SK-N-SH treated with all-trans-retinoic acid at 6 μM for 48 hours (cell line): ENCODE measurements around the gene ATOH8.

Experiments used
- ATAC-seq: fragments of 200-7000 bp; cut with Tn5 transposase; 3 replicates; pipeline ENCODE4 v1.9.1; 2020; ENCODE audit warnings: mild to moderate bottlenecking, moderate library complexity
- ARNTL ChIP-seq: fragments of 450-650 bp; formaldehyde crosslinking; IDR thresholded peaks from 2 replicates; pipeline ENCODE4 v1.5.0; 2020; ENCODE audit warnings: low read depth, mild to moderate bottlenecking, moderate library complexity, borderline replicate concordance
- BACH2 ChIP-seq: fragments of 250-450 bp; sonication (Bioruptor Pico); IDR thresholded peaks from 2 replicates; pipeline ENCODE4 v1.9.0; 2021; ENCODE audit warnings: mild to moderate bottlenecking, borderline replicate concordance
- CSDC2 ChIP-seq: fragments of 250-450 bp; sonication (Bioruptor Pico); IDR thresholded peaks from 2 replicates; pipeline ENCODE4 v1.5.0; 2020; ENCODE audit warnings: mild to moderate bottlenecking, moderate library complexity
- ESRRG ChIP-seq: fragments of 250-450 bp; sonication (Bioruptor Pico); IDR thresholded peaks from 2 replicates; pipeline ENCODE4 v1.6.1; 2021; ENCODE audit warnings: mild to moderate bottlenecking
- GLIS3 ChIP-seq: fragments of 250-450 bp; sonication (Bioruptor Pico); IDR thresholded peaks from 2 replicates; pipeline ENCODE4 v1.5.0; 2020; ENCODE audit warnings: mild to moderate bottlenecking, moderate library complexity
- ISL1 ChIP-seq: fragments of 250-450 bp; sonication (Bioruptor Pico); IDR thresholded peaks from 2 replicates; pipeline ENCODE4 v2.1.2; 2022; ENCODE audit warnings: mild to moderate bottlenecking, moderate library complexity
- OSR1 ChIP-seq: fragments of 250-450 bp; sonication (Bioruptor Pico); IDR thresholded peaks from 2 replicates; pipeline ENCODE4 v1.8.0; 2022; ENCODE audit warnings: moderate library complexity, mild to moderate bottlenecking, inconsistent platforms
- RARB ChIP-seq: fragments of 250-450 bp; sonication (Bioruptor Pico); IDR thresholded peaks from 2 replicates; pipeline ENCODE4 v1.8.0; 2021; ENCODE audit warnings: mild to moderate bottlenecking, moderate library complexity
- TCF4 ChIP-seq: fragments of 250-450 bp; sonication (Bioruptor Pico); IDR thresholded peaks from 2 replicates; pipeline ENCODE4 v1.8.0; 2021; ENCODE audit warnings: mild to moderate bottlenecking, moderate library complexity, borderline replicate concordance
- TOX ChIP-seq: fragments of 250-450 bp; sonication (Bioruptor Pico); IDR thresholded peaks from 2 replicates; pipeline ENCODE4 v1.8.0; 2021; ENCODE audit warnings: mild to moderate bottlenecking, moderate library complexity, borderline replicate concordance
- ZFP3 ChIP-seq: fragments of 250-450 bp; sonication (Bioruptor Pico); IDR thresholded peaks from 2 replicates; pipeline ENCODE4 v1.5.0; 2020; ENCODE audit warnings: mild to moderate bottlenecking, moderate library complexity
- ZNF565 ChIP-seq: fragments of 450-650 bp; formaldehyde crosslinking; conservative IDR thresholded peaks from 2 replicates; pipeline ENCODE4 v1.5.0; 2020; ENCODE audit warnings: low read depth, mild to moderate bottlenecking, moderate library complexity
- ZNF70 ChIP-seq: fragments of 450-650 bp; formaldehyde crosslinking; IDR thresholded peaks from 2 replicates; pipeline ENCODE4 v1.5.0; 2020; ENCODE audit warnings: mild to moderate bottlenecking, moderate library complexity
- ZNF8 ChIP-seq: fragments of 450-650 bp; formaldehyde crosslinking; IDR thresholded peaks from 2 replicates; pipeline ENCODE4 v1.5.0; 2020; ENCODE audit warnings: mild to moderate bottlenecking, moderate library complexity
- TF ChIP-seq, protein P1 (sequence below): fragments of 250-450 bp; sonication (Bioruptor Pico); IDR thresholded peaks from 2 replicates; pipeline ENCODE4 v1.8.0; 2021; ENCODE audit warnings: low read depth, mild to moderate bottlenecking, moderate library complexity, borderline replicate concordance
- TF ChIP-seq, protein P2 (sequence below): fragments of 250-450 bp; sonication (Bioruptor Pico); IDR thresholded peaks from 2 replicates; pipeline ENCODE4 v1.8.0; 2020; ENCODE audit warnings: mild to moderate bottlenecking, moderate library complexity, borderline replicate concordance

The ATOH8 gene

DNA sequence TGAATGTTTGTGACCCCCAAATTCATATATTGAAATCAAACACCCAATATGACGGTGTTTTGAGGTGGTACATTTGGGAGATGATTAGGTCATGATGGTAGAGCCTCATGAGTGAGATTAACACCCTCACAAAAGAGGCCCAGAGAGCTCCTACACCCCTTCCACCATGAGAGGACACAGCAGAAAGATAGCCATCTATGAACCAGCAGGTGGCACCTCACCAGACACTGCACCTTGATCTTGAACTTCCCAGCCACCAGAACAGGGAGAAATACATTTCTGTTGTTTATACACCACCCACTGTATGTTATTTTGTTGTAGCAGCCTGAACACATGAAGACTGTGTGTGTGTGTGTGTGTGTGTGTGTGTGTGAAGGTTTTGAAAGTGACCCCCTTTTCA lies 76.9 kb downstream of the ATOH8 start:
- ATAC-seq = no peak
- no peak for TF ChIP-seq ZNF8 (CRISPR knock-in tag)
- no peak for TF ChIP-seq ESRRG (CRISPR knock-in tag)
- TF ChIP-seq, all 23 proteins: peak for 0

DNA sequence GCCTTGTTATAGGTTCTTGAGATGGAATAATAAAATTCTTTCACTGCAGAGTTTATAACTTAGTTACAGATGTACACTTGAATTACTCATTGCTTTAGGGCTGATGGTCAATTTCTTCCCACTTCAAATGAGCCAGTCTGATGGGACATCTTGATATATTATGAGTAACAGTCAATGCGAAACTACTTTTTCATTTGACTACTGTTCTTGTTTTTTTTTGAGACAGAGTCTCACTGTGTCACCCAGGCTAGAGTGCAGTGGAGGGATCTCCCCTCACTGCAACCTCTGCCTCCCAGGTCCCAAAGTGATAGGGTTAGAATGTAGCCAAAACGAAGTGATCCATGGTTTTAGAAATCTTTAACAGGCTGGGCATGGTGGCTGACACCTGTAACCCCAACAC lies 77.9 kb downstream of the ATOH8 start:
- TF ChIP-seq BACH2 (CRISPR knock-in tag) = no peak
- ATAC-seq = no peak

DNA sequence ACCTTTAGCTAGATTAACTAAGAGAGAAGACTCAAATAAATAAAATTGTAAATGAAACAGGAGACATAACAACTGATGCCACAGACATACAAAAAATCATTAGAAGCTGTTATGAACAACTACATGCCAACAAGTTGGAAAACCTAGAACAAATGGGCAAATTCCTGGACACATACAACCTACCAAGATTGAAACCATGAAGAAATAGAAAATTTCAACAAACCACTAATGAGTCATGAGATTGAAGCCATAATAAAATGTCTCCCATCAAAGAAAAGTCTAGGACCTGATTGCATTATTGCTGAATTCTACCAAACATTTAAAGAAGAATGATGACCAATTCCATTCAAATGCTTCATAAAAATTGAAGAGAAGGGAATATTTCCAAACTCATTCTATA lies 80.7 kb downstream of the ATOH8 start:
- TF ChIP-seq ISL1 (no peak), ZFP3 (CRISPR knock-in tag) (no peak), ESRRG (CRISPR knock-in tag) (no peak), RARB (no peak), GLIS3 (CRISPR knock-in tag) (no peak), ARNTL (no peak), ZNF565 (CRISPR knock-in tag) (no peak), TCF4 (CRISPR knock-in tag) (no peak), ZNF70 (CRISPR knock-in tag) (no peak), OSR1 (CRISPR knock-in tag) (no peak), ZNF8 (CRISPR knock-in tag) (no peak), BACH2 (CRISPR knock-in tag) (no peak), CSDC2 (CRISPR knock-in tag) (no peak), TOX (CRISPR knock-in tag) (no peak)
- TF ChIP-seq, protein P1, sequence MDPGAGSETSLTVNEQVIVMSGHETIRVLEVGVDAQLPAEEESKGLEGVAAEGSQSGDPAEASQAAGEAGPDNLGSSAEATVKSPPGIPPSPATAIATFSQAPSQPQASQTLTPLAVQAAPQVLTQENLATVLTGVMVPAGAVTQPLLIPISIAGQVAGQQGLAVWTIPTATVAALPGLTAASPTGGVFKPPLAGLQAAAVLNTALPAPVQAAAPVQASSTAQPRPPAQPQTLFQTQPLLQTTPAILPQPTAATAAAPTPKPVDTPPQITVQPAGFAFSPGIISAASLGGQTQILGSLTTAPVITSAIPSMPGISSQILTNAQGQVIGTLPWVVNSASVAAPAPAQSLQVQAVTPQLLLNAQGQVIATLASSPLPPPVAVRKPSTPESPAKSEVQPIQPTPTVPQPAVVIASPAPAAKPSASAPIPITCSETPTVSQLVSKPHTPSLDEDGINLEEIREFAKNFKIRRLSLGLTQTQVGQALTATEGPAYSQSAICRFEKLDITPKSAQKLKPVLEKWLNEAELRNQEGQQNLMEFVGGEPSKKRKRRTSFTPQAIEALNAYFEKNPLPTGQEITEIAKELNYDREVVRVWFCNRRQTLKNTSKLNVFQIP (CRISPR knock-in tag) = no peak
- TF ChIP-seq, protein P2, sequence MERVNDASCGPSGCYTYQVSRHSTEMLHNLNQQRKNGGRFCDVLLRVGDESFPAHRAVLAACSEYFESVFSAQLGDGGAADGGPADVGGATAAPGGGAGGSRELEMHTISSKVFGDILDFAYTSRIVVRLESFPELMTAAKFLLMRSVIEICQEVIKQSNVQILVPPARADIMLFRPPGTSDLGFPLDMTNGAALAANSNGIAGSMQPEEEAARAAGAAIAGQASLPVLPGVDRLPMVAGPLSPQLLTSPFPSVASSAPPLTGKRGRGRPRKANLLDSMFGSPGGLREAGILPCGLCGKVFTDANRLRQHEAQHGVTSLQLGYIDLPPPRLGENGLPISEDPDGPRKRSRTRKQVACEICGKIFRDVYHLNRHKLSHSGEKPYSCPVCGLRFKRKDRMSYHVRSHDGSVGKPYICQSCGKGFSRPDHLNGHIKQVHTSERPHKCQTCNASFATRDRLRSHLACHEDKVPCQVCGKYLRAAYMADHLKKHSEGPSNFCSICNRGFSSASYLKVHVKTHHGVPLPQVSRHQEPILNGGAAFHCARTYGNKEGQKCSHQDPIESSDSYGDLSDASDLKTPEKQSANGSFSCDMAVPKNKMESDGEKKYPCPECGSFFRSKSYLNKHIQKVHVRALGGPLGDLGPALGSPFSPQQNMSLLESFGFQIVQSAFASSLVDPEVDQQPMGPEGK (CRISPR knock-in tag) = no peak
- ATAC-seq = no peak
